Activated gamma-delta T cell treated with Interleukin-2 at 50 U/mL for 16 hours (primary cell): Measurements from ENCODE around the gene GGA3.
"Not testable (repeated sequence)": the region's sequence is repeated elsewhere in the genome, so short reads cannot be mapped to it uniquely, and the experiment has no call there.

ENCODE experiments used
- DNase-seq: peaks from one replicate; pipeline ENCODE4 v3.0.0-alpha.2; 2020

GGA3 gene

GRCh38 chr17:75261336-75262111 lies at the start of gene GGA3, which contains the start of gene MRPS7:
GGA3 (minus strand) TSS chr17:75261606; CDS start chr17:75261587, 19 bp downstream.
MRPS7 (plus strand) TSS chr17:75261879; CDS start chr17:75261901, 22 bp downstream.
- peak; percentile 96 for DNase-seq

- no peak for DNase-seq
Measured at GRCh38 chr17:75308732-75309629, 47.6 kb upstream of the GGA3 start.

- DNase-seq, result no peak
Measured at GRCh38 chr17:75307957-75308731, 46.7 kb upstream of the GGA3 start.

DNA sequence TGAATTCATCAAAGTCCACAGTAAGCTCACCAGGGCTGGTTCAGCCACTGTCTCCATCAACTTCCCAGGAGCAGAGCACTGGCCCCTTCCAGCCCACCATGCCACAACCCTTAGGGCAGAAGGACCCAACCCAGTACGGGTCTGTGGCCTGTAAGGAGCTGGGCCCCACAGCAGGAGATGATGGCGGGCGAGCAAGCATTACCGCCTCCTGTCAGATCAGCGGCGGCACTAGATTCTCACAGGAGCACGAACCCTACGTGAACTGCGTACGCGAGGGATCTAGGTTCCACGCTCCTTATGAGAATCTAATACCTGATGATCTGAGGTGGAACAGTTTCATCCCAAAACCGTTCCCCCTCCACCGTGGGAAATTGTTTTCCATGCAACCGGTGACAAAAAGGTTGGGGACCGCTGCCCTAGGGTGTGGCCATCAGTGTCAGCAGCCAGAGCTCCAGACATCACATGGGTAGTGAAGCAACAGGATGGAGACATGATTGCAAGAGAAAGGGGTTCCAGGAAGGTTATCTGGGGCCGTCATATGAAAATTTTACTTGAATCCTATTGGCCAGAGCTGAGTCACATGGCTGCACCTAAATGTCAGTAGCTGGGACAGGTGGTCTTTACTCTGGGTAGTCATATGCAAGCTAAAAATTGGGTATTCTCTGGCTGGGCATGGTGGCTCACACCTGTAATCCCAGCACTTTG lies 40.2 kb upstream of the GGA3 start:
- DNase-seq, result no peak

- no peak for DNase-seq
Measured at GRCh38 chr17:75301049-75301448, 39.6 kb upstream of the GGA3 start.

GRCh38 chr17:75300280-75300679 lies 38.9 kb upstream of the GGA3 start:
- DNase-seq, result no peak

- no peak for DNase-seq
Measured at GRCh38 chr17:75295201-75296158, 34.1 kb upstream of the GGA3 start.

DNA sequence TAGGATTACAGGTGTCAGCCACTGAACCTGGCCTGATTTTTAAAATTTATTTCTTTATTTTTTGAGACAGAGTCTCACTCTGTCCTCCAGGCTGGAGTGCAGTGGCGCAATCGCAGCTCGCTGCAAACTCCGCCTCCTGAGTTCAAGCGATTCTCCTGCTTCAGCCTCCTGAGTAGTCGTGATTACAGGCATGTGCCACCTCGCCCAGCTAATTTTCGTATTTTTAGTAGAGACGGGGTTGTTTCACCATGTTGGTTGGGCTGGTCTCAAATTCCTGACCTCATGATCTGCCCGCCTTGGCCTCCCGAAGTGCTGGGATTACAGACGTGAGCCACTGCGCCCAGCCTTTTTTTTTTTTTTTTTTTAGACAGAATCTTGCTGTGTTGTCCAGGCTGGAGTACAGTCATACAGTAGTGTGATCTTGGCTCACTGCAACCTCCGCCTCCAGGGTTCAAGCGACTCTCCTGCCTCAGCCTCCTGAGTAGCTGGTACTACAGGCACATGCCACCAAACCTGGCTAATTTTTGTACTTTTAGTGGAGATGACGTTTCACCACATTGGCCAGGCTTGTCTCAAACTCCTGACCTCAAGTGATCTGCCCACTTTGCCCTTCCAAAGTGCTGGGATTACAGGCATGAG lies 31.5 kb upstream of the GGA3 start:
- not testable (repeated sequence) for DNase-seq

DNA sequence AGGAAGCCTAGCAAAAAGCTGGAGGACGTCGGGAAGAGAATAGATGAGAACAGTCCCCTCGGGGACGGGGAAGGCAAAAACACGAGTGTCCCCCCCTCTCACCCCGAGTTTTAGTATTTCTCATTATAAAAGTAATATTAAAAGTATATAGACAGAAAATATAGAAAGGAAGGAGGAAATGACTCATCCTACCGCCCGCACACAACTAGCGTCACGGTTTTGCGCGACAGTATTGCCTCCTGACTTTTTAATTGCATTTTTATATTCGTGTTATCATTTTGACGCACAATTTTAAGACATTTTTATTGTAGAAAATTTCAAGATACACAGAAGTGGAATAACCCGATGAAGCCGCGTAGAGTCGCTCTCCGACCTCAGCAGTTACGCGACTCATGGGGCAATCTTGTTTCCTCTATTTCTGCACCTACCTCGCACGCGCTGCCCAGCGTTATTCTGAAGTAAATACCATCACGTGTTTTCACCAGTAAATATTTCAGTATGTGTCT lies 28.5 kb upstream of the GGA3 start:
- peak; percentile 43 for DNase-seq

GRCh38 chr17:75289115-75289831 lies 27.9 kb upstream of the GGA3 start, which contains the start of gene SLC25A19:
SLC25A19 (minus strand) TSS chr17:75289433; CDS start chr17:75286764, 2,669 bp downstream.
- DNase-seq, result peak; percentile 96

DNA sequence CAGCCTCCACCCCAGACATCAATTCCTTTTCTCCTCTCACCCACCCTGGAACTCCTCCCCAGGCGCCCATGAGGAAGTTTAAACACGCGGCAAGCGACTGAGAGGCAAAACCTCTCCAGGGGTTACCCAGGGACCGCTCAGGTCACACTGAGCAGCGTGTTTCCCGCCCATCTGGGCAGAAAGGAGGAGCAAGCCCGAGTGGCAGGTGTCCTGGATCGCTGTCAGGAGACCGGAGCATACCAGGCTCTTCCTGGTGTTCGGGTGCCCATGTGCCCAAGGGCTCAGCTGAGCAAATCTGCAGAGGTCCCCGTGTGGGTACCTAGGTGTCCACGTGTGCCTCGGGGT lies 27.3 kb upstream of the GGA3 start:
- DNase-seq, result no peak

GRCh38 chr17:75288359-75288758 lies 27.0 kb upstream of the GGA3 start:
- no peak for DNase-seq

DNA sequence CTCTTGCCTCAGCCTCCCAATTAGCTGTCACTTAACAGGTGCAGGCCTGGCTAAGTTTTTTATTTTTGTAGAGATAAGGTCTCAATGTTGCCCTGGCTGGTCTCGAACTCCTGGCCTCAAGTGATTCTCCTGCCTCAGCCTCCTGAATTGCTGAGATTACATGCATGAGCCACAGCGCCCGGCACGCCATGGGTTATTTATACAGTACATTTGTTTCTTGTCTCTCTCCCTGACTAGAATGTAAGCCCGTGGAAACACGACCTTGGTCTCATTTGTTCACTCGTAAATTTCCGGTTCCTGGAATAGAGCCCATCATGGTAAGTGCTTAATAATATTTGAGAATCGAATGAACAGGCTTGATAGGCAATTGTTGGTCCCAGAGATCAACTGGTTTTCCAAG lies 25.8 kb upstream of the GGA3 start:
- DNase-seq, result no peak

- no peak for DNase-seq
Measured at GRCh38 chr17:75285123-75285522, 23.7 kb upstream of the GGA3 start.

DNA sequence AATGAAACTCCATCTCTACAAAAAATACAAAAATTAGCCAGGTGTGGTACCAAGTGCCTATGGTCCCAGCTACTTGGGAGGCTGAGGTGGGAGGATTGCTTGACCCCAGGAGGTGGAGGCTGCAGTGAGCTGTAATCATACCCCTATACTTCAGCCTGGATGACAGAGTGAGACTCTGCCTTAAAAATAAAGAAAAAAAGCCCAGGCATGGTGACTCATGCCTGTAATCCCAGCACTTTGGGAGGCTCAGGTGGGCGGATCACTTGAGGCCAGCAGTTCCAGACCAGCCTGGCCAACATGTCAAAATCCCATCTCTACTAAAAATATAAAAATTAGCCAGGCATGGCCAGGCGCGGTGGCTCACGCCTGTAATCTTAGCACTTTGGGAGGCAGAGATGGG lies 18.8 kb upstream of the GGA3 start:
- not testable (repeated sequence) for DNase-seq

GRCh38 chr17:75277664-75278071 lies 16.3 kb upstream of the GGA3 start:
- no peak for DNase-seq

- no peak for DNase-seq
Measured at GRCh38 chr17:75273977-75274708, 12.7 kb upstream of the GGA3 start.

DNA sequence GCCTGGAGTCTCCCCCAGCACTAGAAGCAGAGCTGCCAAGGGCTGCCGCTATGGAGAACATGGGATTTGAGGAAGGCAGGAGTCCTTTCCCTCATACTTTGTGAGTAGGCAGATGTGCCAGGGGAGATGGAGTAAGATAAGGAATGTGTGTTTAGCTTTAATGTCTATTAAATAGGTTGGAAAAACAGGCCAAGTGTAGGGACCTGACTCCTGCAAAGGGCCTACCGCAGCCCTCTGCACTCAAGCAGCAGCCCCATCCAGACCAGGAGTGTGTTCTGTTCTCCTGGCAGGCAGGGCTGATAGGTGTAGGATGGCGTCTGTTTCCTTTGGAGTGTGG lies 11.4 kb upstream of the GGA3 start:
- no peak for DNase-seq
